ENCODE results near the gene FCF1. TPM values are rescaled to one million over a fixed set of nuclear protein-coding genes. Genes with fewer than 3 reads are reported as not detected.

Gene FCF1
- polyA plus RNA-seq, 2 of the 4 experiments (the other 2 are of a cell fraction), result 80.1 to 97.2 TPM

GRCh38 chr14:74704656-74705055, 8.3 kb upstream of the FCF1 start:
- WGBS (ENCODE audit: missing lambda C conversion rate), result 85% methylated on average over 2 of the region's 2 CpGs
- DNase-seq (ENCODE audit: low read depth in 1 of 2, low spot score in 1 of 2) (no peak), ATAC-seq (no peak), FAIRE-seq (no peak)
- POLR2A ChIA-PET, result no interaction called here
- H3K9me3 ChIP-seq, result peaks cover 15% of the 10 kb centered on the region
- no peaks in the 10 kb centered on the region for H3K4me1 ChIP-seq
- H3K4me3 ChIP-seq, result no peak overlapping the region
- no peak overlapping the region for H3K27ac ChIP-seq
- H3K4me2 ChIP-seq, result no peak overlapping the region
- CTCF ChIA-PET, result interaction anchor here (1.1 to 1.6 kb wide), 3 partner anchors 37 to 96 kb away, joined by 3 to 4 read pairs (median 3); no protein-coding TSS in a partner anchor
- TF ChIP-seq MAFK (IDR thresholded peaks at IDR 0.05; ENCODE audit: partially characterized antibody) (no peak), EHF (CRISPR knock-in tag; IDR thresholded peaks at IDR 0.05) (no peak), RNF2 (IDR thresholded peaks at IDR 0.05; ENCODE audit: borderline replicate concordance, low read depth) (no peak), CBX2 (IDR thresholded peaks at IDR 0.05; ENCODE audit: borderline replicate concordance, low read depth) (no peak), JUN (IDR thresholded peaks at IDR 0.05) (no peak)

- FAIRE-seq, result no peak
- Histone ChIP-seq H3K4me3 (no peak overlapping the region), H3K4me2 (no peak overlapping the region), H3K27ac (no peak overlapping the region), H3K4me1 (peaks cover 7% of the 10 kb centered on the region; the same call in 1 of the 3 replicates), H3K9me3 (peaks cover 15% of the 10 kb centered on the region)
- ChIA-PET CTCF (interaction anchor here (0.6 to 1.7 kb wide), 7 partner anchors 16 to 542 kb away, joined by 3 to 7 read pairs (median 3); partner anchors contain the start of gene LTBP2), POLR2A (interaction anchor here (0.5 kb wide), 1 partner anchor 29 kb away, joined by 3 read pairs; no protein-coding TSS in a partner anchor)
- no peak for TF ChIP-seq SMC3 (IDR thresholded peaks at IDR 0.05)
- TF ChIP-seq CBX2 (IDR thresholded peaks at IDR 0.05; ENCODE audit: borderline replicate concordance, low read depth), result no peak
- TF ChIP-seq RNF2 (IDR thresholded peaks at IDR 0.05; ENCODE audit: borderline replicate concordance, low read depth), result no peak
- no peak for TF ChIP-seq NPAS2 (CRISPR knock-in tag; IDR thresholded peaks at IDR 0.05; ENCODE audit: borderline replicate concordance)
- no peak for TF ChIP-seq TP53 (CRISPR knock-in tag; IDR thresholded peaks at IDR 0.05)
- no peak for TF ChIP-seq ZNF302 (CRISPR knock-in tag; IDR thresholded peaks at IDR 0.05)
- TF ChIP-seq KDM1A (IDR thresholded peaks at IDR 0.05; ENCODE audit: low read depth), result no peak
- no peak for TF ChIP-seq ATOH8 (CRISPR knock-in tag; IDR thresholded peaks at IDR 0.05; ENCODE audit: low read depth)
- no peak for TF ChIP-seq HDAC2 (IDR thresholded peaks at IDR 0.05)
- TF ChIP-seq FOXS1 (CRISPR knock-in tag; IDR thresholded peaks at IDR 0.05), result no peak
- no peak for TF ChIP-seq USF2 (IDR thresholded peaks at IDR 0.05)
- TF ChIP-seq REST (IDR thresholded peaks at IDR 0.05), result no peak
- TF ChIP-seq CHD4 (IDR thresholded peaks at IDR 0.05; ENCODE audit: borderline replicate concordance), result no peak
- TF ChIP-seq RAD21 (conservative IDR thresholded peaks at IDR 0.05 in 1 of 2, IDR thresholded peaks at IDR 0.05 in 1 of 2), result no peak
- TF ChIP-seq GATA3 (IDR thresholded peaks at IDR 0.05; ENCODE audit: borderline replicate concordance), result no peak
- TF ChIP-seq FOSL2 (IDR thresholded peaks at IDR 0.05), result no peak
- TF ChIP-seq FOSL2 (CRISPR knock-in tag; IDR thresholded peaks at IDR 0.05), result no peak
- 89% methylated on average over 5 of the region's 5 CpGs for WGBS (ENCODE audit: missing lambda C conversion rate)
- ATAC-seq, result no peak
- no peak for DNase-seq (ENCODE audit: low read depth in 1 of 2, low spot score in 1 of 2)
These were observed 7.1 kb upstream of the FCF1 start for GRCh38 chr14:74705613-74706500.
